Activated CD4-positive, alpha-beta T cell treated with anti-CD3 and anti-CD28 coated beads, Interleukin-2, Interleukin-4, amounts not matched to agents 100 ng/mL and 50 ng/mL, durations not matched to agents 16 hours and 8 hours (primary cell): ENCODE data around the gene MOB3C.
A peak's percentile ranks its signal among the peaks of the same experiment; 100 is the strongest.

Source experiments
- DNase-seq: peaks from one replicate; pipeline ENCODE4 v3.0.0-alpha.2; 2020; ENCODE audit warnings: low spot score

Gene MOB3C

DNA sequence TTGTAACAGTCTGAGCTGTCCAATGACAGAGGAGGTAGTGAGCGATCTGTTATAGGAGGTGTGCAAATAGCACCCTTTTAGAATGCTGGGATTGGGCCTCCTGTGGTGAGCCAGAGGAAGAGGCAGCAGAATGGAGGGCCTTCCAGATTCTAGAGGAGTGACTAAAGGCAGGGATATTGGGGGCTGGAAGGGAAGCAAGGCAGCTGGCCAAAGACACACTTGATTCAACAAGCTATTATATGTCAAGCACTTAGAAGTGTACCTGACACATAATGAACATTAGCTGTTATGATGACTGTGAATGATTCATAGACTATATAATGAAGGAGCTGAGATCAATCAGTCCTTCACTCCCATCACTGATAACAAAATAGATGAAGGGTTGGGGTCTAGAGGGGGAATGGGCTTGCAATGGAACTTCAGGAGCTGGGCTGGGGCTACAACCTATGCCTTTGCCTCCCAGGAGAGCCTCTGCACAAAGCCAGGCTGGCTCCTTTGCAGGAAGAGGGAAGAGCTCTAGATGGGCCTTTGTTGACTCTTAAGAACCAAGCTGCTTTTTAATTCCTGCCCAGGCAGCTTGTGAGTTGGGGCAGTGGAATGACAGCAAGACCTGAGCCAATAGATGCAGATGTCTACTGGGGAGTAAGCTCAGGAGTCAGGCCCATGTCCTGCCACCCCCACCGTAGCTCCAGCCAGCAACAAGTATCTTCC, 10.2 kb downstream of the MOB3C start:
- no peak for DNase-seq

DNA sequence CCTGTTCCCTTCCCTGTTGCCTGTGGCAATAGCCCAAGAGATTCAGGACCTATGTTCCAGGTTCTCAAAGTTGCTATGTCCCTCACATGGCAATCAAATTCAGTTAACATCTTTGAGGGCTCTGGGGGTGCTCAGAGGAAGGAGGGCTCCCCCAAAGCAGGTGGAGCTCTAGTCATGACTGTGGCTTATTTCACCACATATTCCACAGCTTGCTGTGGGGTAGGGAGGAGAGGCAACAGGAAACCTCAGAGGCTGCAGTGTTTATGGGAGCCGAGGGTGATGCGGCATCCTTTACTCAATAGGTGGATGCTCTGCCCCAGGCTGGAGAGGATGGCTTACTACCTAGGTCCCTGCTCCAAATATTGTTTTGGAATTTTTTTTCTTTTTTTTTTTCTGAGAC, 11.4 kb downstream of the MOB3C start:
- no peak for DNase-seq

DNA sequence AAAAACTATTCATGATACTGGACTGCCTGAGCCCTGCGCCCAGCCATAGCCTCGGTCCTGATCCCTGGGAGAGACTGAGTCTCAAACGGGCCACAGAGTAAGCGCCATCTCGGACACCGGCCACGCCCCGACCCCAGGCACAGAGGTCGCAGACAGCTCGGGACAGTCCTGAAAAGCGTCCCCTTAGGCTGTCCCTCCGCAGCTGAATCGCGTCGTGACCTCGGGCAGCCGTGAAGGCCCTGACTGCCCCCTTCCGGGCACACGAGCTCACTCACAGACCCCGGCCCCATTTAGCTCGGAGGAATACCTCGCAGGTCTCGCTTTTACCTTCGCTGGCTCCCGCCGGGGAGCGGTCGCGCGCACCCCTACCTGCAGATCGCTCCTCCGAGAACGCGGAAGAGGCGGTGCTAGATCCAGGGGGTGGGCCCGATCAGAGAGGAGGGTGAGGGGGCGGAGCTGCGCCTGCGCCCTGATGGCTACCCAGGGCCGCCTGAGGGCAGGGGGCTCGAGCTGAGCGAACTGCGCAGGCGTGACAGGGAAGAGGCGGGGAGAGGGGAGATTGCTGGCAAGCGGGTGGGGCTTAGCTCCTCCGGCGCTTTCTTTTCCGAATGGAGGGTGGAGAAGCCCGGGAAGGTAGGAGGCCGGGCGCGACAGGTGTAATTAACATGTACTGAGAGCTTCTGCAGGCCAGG, 12.6 kb downstream of the MOB3C start, which contains the start of gene MKNK1:
Gene MKNK1, minus strand, starts transcription at position 411 of the 692 bp plus-strand sequence. CDS start 20,941 bp downstream, outside the sequence.
- peak; percentile 98 for DNase-seq

DNA sequence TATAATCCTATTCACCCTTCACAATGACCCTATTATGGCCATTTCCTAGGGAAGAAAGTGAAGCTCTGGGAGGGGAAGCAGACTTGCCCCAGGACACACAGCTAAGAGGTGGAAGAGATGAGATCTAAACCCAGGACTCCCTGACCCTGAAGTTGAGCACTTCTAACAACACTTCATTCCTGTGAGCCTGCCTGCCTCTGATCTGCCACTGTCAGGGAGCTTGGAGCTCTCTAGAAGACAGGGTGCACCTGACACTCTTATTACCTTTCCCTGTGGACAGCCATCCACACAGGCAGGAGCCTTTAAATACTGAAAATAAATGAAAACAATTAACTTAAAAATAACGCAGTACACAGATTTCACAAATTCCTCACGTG, 13.1 kb downstream of the MOB3C start:
- no peak for DNase-seq

DNA sequence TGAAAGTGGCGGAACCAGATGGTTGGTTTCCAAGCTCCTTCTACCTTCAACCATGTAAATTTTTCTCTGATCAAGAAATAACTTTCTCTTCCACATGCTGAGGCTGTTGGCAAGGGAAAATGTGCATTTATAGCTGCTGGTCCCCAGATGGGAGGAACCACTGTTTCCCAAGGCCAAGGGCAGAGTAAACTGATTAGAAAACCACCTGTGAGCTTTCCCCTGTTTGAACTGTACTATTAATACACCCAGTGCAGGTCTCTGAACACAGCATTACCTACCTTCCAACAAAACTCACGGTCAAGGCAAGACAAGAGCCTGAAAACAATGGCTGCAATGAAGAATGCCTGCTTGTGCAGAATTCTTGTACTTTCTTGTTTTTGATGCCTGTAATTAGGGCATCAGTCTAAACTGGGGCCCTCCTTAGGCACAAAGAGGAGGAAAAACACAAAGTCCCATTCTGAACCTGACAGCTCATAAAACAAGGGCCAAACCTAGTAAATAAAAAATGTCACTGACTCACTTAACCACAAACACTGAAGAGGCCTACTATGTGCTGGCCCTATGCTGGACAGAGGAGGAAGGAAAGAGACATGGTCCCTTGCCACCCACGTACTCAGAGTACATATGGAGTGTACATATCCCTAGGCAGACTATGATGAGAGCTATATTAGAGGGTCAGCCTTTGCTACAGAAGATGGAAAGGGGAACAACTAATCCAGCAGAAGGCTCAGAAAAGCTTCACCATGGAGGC, 15.2 kb downstream of the MOB3C start:
- no peak for DNase-seq

DNA sequence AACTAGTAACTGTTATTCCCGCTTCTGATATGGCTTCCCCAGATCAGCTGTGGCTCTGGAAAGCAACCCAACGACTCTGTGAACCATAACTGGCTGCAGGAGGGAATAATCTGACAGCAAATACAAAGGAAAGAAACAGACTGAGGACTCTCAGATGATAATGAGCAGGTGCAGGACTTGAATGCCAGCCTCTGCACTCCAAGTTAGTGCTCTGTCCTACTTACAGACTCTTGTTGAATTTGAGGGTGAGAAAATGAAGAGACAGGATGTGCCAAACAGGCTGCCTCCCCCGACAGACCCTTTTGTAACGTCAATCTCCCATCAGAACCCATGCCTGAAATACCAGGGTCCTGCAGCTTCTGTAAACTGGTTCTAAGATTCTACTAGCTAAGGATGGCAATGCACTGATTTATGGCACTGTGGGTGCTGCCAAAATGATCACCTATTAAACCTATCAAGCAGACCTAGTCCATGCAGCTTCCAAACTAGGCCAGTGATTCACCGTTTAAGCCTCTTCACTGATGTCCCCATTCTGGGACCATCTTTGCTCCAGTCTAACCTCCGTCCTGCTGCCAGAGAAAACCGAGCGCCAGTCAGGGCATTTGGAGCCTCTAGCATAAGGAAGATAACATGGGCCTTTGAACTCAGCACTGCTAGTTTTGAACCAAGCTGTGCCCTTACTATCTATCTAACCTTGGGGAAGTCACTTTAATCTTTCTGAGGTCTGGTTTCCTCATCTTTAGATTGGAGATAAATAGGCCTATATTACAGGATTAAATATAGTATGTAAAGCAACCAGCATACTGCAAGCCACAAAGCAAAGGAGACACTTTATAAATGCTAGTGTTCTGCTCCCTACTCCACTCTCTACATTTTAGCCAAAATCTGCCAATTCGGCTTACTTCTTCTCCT, 17.3 kb downstream of the MOB3C start:
- DNase-seq = no peak

DNA sequence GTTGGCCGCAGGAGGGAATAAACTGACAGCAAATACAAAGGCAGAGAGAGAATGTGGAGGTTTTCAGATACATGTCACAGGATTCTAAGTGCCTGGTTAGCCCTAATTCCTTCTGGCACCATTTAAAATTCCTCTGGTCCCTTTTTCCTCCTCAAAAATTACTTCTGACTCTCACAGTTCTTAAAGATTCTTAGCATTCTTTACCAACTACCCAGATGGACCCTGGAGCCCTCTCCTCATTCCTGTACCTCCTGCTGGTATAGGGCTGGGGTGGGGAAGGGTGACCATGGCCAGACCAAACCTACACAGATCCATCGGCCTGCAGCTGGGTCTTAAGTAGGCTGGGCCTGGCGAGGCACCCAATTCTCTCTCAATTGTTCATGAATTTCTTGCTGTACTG, 19.8 kb downstream of the MOB3C start:
- no peak for DNase-seq

DNA sequence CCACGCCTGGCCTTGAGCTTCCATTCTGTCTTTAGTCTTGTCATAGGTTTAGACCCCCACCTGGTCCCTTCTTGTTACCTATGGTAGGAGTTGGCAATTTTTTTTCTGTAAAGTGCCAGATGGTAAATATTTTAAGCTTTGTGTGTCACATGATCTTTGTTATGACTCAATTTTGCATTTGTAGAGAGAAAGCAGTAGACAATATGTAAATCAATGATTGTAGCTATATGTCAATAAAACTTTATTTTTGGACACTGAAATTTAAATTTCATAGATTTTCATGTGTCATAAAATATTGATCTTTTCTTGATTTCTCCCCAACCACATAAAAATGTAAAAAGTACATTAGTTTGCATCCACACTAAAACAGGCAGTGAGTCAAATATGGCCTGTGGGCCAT, 20.6 kb downstream of the MOB3C start:
- DNase-seq = no peak

DNA sequence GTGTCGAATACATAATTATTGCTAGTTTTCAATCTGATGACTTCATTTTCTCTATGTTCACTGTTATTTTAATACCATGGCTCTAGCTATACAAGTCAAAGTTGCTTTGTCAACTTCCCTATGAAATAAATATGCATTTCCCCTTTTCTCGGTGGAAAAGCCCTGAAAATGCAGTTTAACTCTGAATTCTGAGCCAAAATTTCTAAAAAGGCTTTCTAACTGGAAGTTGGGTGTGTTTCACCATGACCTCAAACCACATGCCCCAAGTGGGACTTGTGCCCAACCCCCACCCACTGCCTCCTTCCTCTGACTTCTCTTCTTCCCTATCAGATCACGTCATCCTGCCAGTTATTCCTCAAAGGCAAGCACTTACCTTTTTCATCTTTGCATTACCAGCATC, 21.5 kb downstream of the MOB3C start:
- no peak for DNase-seq

DNA sequence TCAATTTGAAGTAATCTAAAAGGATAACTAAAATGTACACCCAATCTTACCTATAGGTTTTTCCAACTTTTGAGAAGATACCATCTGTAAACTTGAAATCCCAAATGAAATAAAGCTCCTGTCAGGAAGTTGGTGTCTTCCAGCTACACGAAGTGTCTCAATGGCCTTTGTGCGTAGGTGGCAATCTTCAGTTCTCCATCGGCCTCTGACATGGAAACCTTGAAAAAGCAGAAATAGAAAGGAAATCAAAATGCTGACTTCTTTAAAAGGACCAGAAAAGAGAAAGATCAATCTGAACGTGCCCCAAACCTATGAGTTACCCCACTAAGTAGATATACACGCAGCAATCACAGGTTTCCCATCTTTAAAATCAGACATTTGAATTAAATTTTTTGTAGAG, 22.5 kb downstream of the MOB3C start:
- no peak for DNase-seq

DNA sequence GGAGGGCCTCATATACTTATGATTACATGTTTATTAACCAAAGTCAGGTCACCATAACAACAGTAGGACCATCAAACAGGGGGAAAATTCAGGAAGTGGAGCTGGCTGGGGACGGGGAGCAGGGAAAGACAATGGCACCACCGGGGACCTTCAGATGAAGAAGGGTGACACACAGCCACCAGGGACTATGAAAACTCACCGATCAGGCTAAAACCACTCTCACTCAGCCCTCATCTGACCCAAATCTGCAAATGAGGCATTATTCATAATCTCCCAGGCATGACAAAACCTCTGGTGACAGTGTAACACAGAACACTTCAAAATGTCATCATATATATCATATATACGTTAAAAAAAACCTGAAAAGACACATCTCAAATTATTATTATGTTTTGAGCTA, 23.8 kb downstream of the MOB3C start:
- DNase-seq = no peak

DNA sequence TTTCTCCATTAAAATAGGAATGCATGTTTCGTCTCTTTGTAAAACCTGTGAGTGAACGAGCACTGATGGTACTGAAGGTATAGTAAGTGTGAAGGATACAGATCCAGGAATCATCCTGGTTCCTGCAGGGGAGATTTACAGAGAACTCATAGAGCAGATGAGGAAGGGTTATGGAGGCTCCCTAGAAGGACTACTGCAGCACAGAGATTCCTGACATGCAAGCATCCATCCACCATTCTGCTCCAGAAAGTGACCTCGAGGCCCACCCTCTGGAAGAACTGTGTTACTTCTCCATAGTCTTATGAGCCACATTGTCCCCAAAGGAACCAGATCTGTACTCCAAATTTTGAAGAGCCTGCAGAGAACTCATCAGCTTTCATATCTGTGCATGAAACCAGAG, 27.1 kb downstream of the MOB3C start:
- no peak for DNase-seq

DNA sequence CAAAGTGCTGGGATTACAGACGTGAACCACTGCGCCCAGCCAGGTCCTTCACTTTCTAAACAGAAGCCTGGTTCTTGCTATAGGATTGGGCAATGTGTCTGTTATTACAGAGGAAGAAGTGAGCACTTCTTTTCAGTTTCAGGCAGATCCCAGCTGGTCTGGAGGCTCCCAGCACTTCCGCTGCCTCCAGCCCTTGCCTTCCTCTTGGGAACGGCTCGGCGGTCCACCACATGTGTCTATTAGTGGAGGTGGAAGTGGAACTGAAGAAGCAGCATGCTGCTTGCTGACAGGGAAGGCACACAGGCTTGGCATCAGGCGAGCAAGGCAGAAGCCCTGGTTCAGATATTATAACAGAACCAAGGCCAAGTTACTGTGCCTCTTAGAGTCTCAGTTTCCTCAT, 29.5 kb downstream of the MOB3C start:
- no peak for DNase-seq

DNA sequence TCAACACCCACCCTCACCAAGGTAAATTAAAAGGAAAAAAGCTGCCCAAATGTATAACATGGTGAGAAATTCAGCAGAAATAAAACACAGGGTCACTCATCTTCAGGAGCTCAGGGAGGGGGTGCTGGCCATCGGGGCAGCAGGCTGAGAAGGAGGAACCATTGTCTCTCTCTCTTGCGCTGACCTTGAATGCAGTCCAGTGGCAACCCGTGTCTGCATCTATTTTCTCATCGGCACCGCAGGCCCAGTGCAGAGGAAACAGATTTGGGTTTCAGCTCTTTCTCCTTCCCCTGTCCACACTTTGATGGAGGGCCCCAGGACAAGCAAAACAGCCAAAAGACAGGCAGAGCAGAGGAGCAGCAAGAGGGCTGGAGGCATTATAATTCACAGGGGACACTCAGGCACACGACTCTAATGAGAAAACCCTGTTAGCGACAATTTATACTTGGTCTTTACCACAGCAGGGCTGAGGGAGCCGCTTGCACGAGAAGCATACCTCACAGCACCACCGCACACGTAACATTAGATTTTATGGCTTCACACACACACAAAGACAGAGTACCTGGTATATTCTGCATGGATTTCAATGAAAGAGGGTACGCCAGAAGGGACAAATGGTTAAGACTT, 31.2 kb downstream of the MOB3C start:
- DNase-seq = no peak

DNA sequence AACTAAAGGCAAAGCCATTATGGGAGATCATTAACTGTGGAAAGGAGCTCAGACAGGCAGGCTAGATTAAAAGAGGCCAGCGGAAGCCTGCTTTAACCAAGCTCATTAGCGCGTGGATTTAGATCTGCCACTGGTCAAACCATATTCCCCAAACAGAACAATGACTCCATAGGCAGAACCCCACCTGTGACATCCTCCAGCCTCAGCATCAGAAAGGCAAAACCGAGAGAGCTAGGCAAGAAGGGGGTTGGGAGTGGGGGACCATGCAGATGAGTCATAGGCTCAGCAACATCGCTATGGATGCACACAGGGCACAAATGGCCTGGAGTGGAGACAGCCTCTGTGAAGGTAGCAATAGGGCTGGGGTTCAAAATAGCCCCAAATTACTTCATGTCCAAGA, 33.1 kb downstream of the MOB3C start:
- DNase-seq = no peak

DNA sequence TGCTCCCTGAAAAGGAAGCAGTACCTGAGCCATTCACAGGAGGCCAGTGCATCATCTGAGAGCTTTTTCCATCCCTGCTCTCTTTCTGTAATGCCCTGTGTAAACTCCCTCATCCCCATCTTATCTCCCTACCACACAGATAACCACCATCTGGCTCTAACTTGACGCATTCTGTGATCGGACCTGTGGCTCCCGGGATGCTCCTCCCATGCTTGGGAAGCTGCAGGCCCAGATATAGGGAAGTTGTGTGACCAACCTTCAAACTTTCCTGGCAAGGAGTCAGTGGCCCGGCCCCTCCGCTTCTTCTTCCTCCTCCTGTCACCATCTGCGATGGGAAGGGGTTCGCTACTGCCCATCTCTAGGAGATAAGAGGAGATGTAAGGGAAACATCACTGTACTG, 33.6 kb downstream of the MOB3C start:
- no peak for DNase-seq

DNA sequence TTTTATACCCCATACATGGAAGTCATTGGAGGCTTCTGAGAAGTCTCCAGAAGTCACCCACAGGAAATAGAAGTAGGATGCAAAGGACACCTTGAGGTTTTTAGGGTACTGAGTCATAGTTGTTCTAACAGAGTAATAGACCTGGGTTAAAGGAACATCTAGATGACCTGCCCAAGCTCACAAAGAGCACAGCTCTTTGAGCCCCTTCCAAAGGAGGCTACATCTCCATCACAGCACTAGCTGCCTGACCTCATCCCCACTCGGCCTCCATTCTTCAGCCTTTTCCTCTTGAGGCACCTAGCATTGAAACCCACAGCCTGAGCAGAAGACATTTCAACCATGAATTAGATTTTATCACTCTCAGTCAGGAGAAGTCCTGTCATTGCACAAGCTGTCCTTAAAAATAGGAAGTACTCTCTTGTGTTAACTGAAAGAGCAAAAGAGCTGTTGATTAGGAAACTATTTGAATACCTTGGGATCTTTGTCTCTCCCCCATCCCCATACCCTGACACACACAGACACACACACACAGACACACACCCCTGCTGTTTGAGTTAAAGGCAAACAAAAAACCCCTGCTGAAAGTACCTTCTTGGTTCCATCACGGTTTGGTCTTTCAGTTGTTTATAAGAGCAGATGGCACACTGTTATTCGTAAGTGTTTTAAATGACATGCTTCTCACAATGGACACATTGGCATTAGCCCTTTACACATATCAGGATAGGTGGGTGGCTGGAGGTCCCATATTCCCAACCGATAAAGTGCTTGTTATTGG, 34.7 kb downstream of the MOB3C start:
- DNase-seq = peak; percentile 64

DNA sequence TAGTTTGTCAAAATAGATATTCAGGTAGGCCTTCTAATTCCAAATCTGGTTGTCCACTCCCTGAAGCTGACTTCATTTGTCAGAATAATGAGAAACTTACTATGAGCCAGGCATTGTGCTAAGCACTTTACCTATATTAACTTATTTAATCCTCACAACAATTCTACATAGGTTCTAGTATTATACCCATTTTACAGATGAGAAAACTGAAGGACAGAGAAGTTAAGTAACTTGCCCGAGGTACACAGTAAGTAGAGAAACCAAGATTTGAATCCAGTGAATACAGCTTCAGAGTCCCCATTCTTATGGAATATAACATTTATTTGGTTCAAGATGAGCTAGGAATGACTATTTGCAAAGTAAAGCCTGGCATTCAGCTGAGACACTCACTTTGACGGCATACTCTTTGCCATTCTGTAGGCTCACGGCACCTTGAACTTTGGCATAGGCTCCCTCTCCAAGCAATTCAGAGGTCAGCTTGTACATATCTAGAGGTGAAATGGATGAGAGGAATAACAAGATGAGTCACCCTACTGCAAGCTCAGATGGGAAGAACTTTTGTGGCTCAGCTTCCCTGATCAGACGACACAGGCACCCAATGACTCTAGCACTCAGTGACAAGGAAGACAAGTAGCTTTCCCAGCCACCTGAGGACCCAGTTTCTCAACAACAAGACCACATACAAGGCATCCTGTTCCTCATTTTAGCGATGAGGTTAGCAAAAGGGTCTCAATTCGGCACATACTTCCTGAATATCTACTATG, 36.3 kb downstream of the MOB3C start:
- DNase-seq = no peak

DNA sequence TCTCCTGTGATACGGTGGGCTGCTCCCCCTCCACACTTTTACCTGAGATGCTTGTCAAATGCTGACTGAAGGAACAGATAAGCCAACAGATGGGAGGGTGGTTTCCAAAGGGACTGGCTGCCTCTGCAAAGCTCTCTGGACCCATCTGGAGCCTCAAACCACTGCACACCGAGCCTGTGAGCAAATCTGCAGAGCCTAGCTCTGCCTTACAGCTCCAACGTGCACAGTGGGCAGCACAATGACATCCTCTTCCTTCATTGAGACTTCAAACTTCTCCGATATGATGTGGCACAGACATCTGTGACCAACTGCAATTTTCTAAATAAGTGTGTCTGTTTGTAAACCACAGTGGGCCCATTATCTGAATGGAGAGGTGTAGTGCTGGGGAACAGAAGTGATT, 38.9 kb downstream of the MOB3C start:
- peak; percentile 17 for DNase-seq

DNA sequence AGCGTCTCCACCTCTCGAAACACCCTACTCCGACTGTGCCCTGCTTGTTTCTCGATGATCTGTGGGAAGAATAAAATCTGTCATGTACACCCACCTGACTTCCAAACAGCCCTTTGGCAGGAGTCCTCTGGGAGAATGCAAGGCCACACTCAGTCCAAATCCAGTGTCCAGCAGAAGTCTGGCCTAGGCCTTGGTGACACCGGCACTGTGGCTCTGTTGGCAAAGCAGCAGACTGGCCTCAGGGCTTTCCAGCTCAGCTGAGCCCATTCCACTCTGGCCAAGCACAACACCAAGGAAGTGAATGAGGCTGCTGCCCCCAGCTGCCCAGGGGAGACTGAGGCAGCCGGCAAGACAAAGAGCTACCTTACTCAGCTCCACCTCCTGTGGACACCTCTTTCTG, 40.0 kb downstream of the MOB3C start:
- DNase-seq = no peak
